ENCODE data around the gene IL32. TPM values are rescaled to one million over a fixed set of nuclear protein-coding genes. Genes with fewer than 3 reads are reported as not detected.

The IL32 gene
- total and polyA plus RNA-seq, 9 of the 15 experiments (the other 6 are each of a cell fraction or from before 2014, with no cell fraction given) = 0.21 to 2.2 (median 0.37) TPM; not detected in 3

GRCh38 chr16:3035289-3035971 is 30.0 kb upstream of the IL32 start (continued):
- TF ChIP-seq CHD4 (IDR thresholded peaks at IDR 0.05; ENCODE audit: insufficient read depth, insufficient replicate concordance, low read depth, low read length, poor library complexity, severe bottlenecking) = no peak
- no peak for TF ChIP-seq ZKSCAN3 (CRISPR knock-in tag; IDR thresholded peaks at IDR 0.05)
- TF ChIP-seq ZNF551 (CRISPR knock-in tag; IDR thresholded peaks at IDR 0.05) = no peak
- no peak for TF ChIP-seq STAT6 (CRISPR knock-in tag; IDR thresholded peaks at IDR 0.05)

- ChIA-PET CTCF (ENCODE audit: low intra/inter-chr PET ratio) (no interaction called here), POLR2A (interaction anchor here (1.1 to 1.2 kb wide), 2 partner anchors 11 to 15 kb away, joined by 4 to 7 read pairs; no protein-coding TSS in a partner anchor)
- WGBS (ENCODE audit: insufficient coverage, low coverage, missing lambda C conversion rate) = 3% methylated on average over 15 of the region's 40 CpGs
- H3K4me3 ChIP-seq = no peak overlapping the region
- FAIRE-seq (no peak), DNase-seq (ENCODE audit: extremely low read depth in 1 of 4, low spot score in 3 of 4) (no peak), ATAC-seq (no peak)
- BruUV-seq (replicated peaks) = no TSS peak
- no peaks in the 10 kb centered on the region for H3K9me1 ChIP-seq (ENCODE audit: control insufficient read depth, insufficient read depth, low read length)
- in situ Hi-C loops (cut with MboI) = no loop called here
- peaks cover 56 to 78% of the 10 kb centered on the region in 2 experiments for H3K27me3 ChIP-seq (ENCODE audit: control insufficient read depth in 2 of 2, insufficient read depth in 2 of 2, low read length in 2 of 2)
- H3K27ac ChIP-seq (ENCODE audit: extremely low read depth, low read depth, low read length) = no peak overlapping the region
- peaks cover 11% of the 10 kb centered on the region for H4K20me1 ChIP-seq (replicated peaks; ENCODE audit: control insufficient read depth, insufficient read depth, low read length)
- peak overlapping the region in 1 of 2 experiments; percentile 71; a peak in 2 of 4 replicates for H3K9ac ChIP-seq (ENCODE audit: insufficient read depth in 1 of 2, low read depth in 2 of 2, low read length in 2 of 2)
- no peaks in the 10 kb centered on the region for H3K9me3 ChIP-seq (replicated peaks; ENCODE audit: control insufficient read depth, insufficient read depth, low read depth, low read length)
- H3K79me2 ChIP-seq (ENCODE audit: control insufficient read depth, insufficient read depth, low read length) = no peaks in the 10 kb centered on the region
- no peak overlapping the region for H2AFZ ChIP-seq (ENCODE audit: low read depth, low read length)
- no peak overlapping the region for H3K4me2 ChIP-seq (ENCODE audit: insufficient read depth, low read length)
- H3K36me3 ChIP-seq (ENCODE audit: control insufficient read depth, insufficient read depth, low read length) = no peaks in the 10 kb centered on the region
- TF ChIP-seq ADNP (tag; IDR thresholded peaks at IDR 0.05) (no peak), XRCC4 (IDR thresholded peaks at IDR 0.05; ENCODE audit: extremely low read depth, insufficient read depth, insufficient read length) (no peak), RBFOX2 (IDR thresholded peaks at IDR 0.05; ENCODE audit: low read depth, low read length) (no peak), ZBTB7A (IDR thresholded peaks at IDR 0.05; ENCODE audit: borderline replicate concordance, control insufficient read depth, low read depth, low read length) (0 out of 2 replicates have a peak, but pooled peaks have one; percentile 24), ZNF263 (CRISPR knock-in tag; IDR thresholded peaks at IDR 0.05; ENCODE audit: borderline replicate concordance) (0 out of 2 replicates have a peak, but pooled peaks have one; percentile 19), TBL1XR1 (IDR thresholded peaks at IDR 0.05; ENCODE audit: low read length in 2 of 2) (no peak)
- intact Hi-C loops (cut with micrococcal nuclease) = no loop called here
- H3K4me1 ChIP-seq (replicated peaks in 1 of 2; ENCODE audit: control insufficient read depth in 2 of 2, insufficient read depth in 2 of 2, low read length in 2 of 2) = peaks cover 0 to 21% of the 10 kb centered on the region in 2 experiments; a peak in 4 of 5 replicates
These were observed 29.3 kb upstream of the IL32 start for GRCh38 chr16:3035972-3036725.
